Midbrain (tissue), 1 donor: ENCODE data around the gene MGAT5B.

ENCODE experiments used
- DNase-seq: peaks from one replicate; lab custom pipeline; 2025; lab: John Stamatoyannopoulos, UW

Gene MGAT5B

DNA sequence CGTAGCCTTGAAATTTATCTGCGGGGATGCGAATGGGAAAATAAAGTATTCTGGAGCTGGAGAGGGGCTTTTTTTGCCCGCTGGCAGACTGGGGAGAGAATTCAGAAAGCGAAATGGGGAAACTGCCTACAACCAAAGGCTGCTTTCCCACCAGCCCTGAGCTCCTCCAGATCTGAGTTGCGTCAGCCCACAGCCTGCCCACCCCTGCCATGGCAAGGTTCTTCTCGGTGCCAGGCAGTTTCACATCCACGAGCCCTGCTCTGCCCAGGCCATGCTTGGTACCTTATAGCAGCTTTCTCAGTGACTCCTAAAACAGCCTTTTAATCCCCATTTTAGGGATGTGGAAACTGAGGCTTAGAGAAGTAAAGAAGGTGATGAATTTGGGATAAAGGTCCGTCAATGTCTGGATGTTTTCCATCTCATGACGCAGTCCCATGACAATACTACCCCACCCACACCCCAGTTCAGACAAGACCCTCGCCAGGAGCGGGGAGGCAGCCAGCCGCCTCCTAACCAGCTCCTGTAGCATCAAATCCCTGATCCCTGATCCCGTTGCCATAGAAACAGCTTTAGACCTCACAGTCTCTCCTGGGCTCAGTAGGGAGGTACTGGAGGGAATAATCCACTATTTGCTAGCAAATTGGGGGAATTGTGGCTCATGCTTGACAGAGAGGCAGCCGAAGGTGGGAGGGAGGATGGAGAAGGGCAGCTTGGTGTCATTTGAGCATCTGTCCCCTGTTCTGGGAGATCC is 113.5 kb downstream of the MGAT5B start:
- no peak for DNase-seq

GRCh38 chr17:76982408-76983074 is 114.3 kb downstream of the MGAT5B start:
- DNase-seq = no peak

GRCh38 chr17:76983075-76983775 is 115.0 kb downstream of the MGAT5B start:
- no peak for DNase-seq

DNA sequence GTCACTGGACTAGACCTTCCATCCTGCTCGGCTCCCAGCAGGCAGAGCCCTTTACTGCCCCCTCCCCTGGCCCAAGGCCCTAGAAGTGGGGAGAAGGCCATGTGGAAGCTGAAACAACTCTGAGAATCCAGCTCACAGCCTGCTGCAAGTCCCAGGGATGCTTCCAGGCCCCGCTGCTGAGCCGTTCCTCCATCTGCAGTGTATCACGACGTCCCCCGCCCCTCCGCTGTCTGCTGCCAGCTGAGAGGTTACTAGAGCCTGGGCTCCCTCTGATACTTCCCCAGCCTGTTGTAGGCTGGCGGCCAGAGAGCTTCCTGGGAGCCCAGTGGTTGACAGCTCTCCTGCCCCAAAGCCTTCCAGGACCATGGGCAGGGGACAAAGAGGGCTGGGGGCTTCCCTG is 118.2 kb downstream of the MGAT5B start:
- no peak for DNase-seq

GRCh38 chr17:76987486-76988093 is 119.4 kb downstream of the MGAT5B start:
- DNase-seq = no peak

DNA sequence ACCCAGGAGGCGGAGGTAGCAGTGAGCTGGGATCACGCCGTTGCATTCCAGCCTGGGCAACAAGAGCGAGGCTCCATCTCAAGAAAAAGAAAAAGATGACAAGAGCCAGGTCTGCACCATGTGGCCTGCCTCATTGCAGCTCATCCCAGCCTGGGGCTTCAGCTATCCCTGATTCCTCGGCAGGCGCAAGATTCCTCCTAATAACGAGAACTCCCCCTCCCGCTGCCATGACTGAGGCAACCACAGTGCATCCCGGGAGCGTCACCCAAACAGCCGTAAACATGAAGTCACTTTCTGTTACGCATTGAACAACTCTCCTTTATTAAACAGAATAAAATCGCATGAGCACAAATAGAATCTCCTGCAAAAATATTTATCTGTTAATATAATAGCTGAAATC is 120.6 kb downstream of the MGAT5B start:
- no peak for DNase-seq

DNA sequence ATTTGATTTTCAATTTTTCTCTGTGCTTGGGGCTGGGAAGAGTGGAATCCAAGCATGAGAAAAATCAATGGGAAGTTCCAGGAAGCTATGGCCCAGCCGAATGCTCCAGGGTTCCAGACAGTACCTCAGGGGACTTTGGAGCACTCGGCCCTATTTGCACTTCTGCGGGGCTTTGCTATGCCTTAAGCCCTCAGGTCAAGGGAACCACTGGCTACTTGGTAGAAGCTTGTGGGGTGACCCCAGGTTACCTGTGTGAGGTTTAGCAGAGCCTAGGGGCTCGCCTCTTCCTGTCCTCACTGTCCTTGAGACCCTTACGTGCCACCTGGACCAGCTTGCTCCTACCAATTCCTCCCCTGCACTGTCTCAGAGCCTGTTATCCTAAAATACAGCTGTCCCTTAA is 121.3 kb downstream of the MGAT5B start:
- no peak for DNase-seq

DNA sequence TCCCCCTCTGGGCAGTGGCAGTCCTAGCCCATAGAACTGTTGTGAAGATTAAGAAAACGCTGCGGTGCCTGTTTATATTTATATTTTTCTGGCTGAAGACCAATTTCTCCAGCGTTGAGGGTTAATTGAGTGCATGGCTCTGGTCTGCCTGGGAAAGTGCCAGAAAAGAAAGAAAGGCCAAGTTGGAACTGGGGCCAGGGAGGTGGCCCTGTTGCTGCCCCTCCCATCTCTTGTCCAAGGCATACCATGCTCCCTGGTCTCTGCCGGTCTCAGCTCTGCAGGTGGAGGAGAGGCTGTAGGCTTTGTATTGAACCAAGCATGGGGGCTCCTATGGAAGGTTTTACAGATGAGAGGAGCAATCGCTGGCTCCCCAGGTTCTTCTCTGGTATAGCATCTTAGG is 124.7 kb downstream of the MGAT5B start:
- no peak for DNase-seq

DNA sequence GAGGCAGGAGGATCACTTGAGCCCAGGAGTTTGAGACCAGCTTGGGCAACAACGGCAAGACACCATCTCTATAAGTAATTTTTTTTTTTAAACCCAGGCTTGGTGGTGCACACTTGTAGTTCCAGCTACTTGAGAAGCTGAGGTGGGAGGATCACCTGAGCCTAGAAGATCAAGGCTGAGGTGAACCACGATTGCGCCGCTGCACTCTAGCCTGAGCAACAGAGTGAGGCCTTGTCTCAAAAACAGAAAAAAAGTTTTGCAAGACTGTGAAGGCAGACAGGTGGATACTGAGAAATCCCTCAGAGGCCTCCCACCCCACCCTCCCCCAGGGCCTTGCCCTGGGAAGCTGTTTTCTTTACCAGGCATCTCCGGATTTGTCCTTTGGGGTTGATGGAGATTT is 125.4 kb downstream of the MGAT5B start:
- DNase-seq = no peak

- DNase-seq = no peak
Observed at GRCh38 chr17:76994237-76994637, 126.0 kb downstream of the MGAT5B start.

GRCh38 chr17:76995387-76996105 is 127.3 kb downstream of the MGAT5B start:
- DNase-seq = no peak

- no peak for DNase-seq
Observed at GRCh38 chr17:76996741-76997694, 128.8 kb downstream of the MGAT5B start.

- DNase-seq = no peak
Observed at GRCh38 chr17:76997981-76998531, 129.9 kb downstream of the MGAT5B start.

DNA sequence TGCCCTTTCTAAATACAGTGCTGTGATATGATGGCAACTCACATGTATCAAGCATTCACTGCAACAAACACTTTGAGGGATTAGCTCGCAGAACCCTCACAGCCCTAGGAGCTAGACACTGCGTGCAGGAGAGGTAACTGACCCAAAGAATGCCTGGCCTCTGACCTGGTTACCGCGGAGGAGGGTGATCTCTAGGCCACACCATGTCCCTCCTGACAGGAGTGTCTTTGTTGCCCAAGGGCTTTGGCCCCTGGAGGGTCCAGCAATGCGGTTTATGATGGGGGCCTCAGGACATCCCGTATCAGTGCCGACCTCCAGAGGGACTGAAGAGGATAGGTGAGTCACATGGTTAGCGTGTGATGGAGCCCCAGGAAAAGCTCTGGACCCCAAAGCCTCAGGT is 130.6 kb downstream of the MGAT5B start:
- DNase-seq = no peak
